ENCODE measurements around the gene PDE1A. TPM values are rescaled to one million over a fixed set of nuclear protein-coding genes. Genes with fewer than 3 reads are reported as not detected.

Gene PDE1A
- total and polyA plus RNA-seq, 2 donors (not counting 1 experiment from before 2014, with no cell fraction given): 0.07 TPM; not detected in 1

- ATAC-seq (ENCODE audit: low read depth) (no peak), DNase-seq (no peak)
- Histone ChIP-seq H3K27ac (ENCODE audit: low read length in 2 of 2) (no peak overlapping the region), H3K9ac (ENCODE audit: low read length) (no peak overlapping the region), H3K9me3 (ENCODE audit: control extremely low read depth in 1 of 3, control insufficient read depth in 2 of 3, insufficient read depth in 1 of 3, low read length in 2 of 3) (no peaks in the 10 kb centered on the region), H4K20me1 (ENCODE audit: control insufficient read depth, insufficient read depth, low read length, poor library complexity, severe bottlenecking) (no peaks in the 10 kb centered on the region), H2AFZ (ENCODE audit: insufficient read depth, low read depth, low read length, poor library complexity, severe bottlenecking) (no peak overlapping the region), H3K4me3 (ENCODE audit: control extremely low read depth in 1 of 5, extremely low read depth in 1 of 5, insufficient read depth in 1 of 5, low read depth in 2 of 5, low read length in 4 of 5) (no peak overlapping the region), H3K4me1 (ENCODE audit: control insufficient read depth in 2 of 2, insufficient read depth in 2 of 2, low read length in 2 of 2) (no peaks in the 10 kb centered on the region), H3K36me3 (replicated peaks in 1 of 2; ENCODE audit: control extremely low read depth in 1 of 2, control insufficient read depth in 1 of 2, extremely low read depth in 1 of 2, insufficient read depth in 2 of 2, low read length in 1 of 2) (no peaks in the 10 kb centered on the region), H3K79me2 (ENCODE audit: control insufficient read depth, insufficient read depth, low read length) (no peaks in the 10 kb centered on the region), H3K4me2 (replicated peaks; ENCODE audit: low read depth, low read length, poor library complexity, severe bottlenecking) (no peak overlapping the region), H3K27me3 (replicated peaks in 1 of 4; ENCODE audit: control extremely low read depth in 1 of 4, control insufficient read depth in 3 of 4, insufficient read depth in 4 of 4, low read length in 3 of 4) (peaks cover 0 to 3% (median 0%) of the 10 kb centered on the region in 4 experiments)
- TF ChIP-seq EZH2 (IDR thresholded peaks at IDR 0.05; ENCODE audit: borderline replicate concordance, insufficient read depth, low read depth, low read length, poor library complexity, severe bottlenecking): no peak
- TF ChIP-seq, protein P1, sequence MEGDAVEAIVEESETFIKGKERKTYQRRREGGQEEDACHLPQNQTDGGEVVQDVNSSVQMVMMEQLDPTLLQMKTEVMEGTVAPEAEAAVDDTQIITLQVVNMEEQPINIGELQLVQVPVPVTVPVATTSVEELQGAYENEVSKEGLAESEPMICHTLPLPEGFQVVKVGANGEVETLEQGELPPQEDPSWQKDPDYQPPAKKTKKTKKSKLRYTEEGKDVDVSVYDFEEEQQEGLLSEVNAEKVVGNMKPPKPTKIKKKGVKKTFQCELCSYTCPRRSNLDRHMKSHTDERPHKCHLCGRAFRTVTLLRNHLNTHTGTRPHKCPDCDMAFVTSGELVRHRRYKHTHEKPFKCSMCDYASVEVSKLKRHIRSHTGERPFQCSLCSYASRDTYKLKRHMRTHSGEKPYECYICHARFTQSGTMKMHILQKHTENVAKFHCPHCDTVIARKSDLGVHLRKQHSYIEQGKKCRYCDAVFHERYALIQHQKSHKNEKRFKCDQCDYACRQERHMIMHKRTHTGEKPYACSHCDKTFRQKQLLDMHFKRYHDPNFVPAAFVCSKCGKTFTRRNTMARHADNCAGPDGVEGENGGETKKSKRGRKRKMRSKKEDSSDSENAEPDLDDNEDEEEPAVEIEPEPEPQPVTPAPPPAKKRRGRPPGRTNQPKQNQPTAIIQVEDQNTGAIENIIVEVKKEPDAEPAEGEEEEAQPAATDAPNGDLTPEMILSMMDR (IDR thresholded peaks at IDR 0.05): no peak
- no peaks in the 10 kb centered on the region for H3K27me3 Mint-ChIP-seq
- intact Hi-C loops (cut with micrococcal nuclease): no loop called here
- no peak overlapping the region for H3K27ac Mint-ChIP-seq
- no peak overlapping the region for H3K4me3 Mint-ChIP-seq
- POLR2A ChIA-PET: no interaction called here
- WGBS (ENCODE audit: insufficient coverage): 12% methylated on average over 2 of the region's 2 CpGs
- H3K9me3 Mint-ChIP-seq (ENCODE audit: insufficient read depth): no peaks in the 10 kb centered on the region
- CTCF ChIA-PET: no interaction called here
- peaks cover 2% of the 10 kb centered on the region for H3K4me1 Mint-ChIP-seq
Observed at GRCh38 chr2:182097571-182098164, 329.2 kb downstream of the PDE1A start.

DNA sequence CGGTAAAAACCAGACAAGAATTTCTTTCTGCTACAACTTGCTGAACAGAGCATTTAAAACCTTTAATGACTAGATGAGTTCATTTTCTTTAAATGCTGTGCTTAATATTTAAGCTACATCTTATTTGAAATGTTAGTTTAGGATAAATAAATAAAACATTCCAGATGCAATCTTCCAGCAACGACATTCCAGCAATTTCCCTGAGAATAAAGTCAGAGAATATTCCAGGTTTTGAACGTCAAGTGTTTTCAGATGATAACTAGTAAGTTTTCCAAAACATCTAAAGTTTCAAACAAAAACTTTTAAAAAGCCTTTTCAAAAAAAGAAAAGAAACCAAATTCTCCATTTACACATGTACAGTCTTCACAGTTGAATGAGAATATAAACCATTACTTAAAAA, 336.4 kb downstream of the PDE1A start:
- Histone ChIP-seq H4K20me1 (ENCODE audit: control insufficient read depth, insufficient read depth, low read length, poor library complexity, severe bottlenecking) (no peaks in the 10 kb centered on the region), H3K4me3 (ENCODE audit: control extremely low read depth in 1 of 5, extremely low read depth in 1 of 5, insufficient read depth in 1 of 5, low read depth in 2 of 5, low read length in 4 of 5) (no peak overlapping the region), H3K79me2 (ENCODE audit: control insufficient read depth, insufficient read depth, low read length) (no peaks in the 10 kb centered on the region), H3K36me3 (replicated peaks in 1 of 2; ENCODE audit: control extremely low read depth in 1 of 2, control insufficient read depth in 1 of 2, extremely low read depth in 1 of 2, insufficient read depth in 2 of 2, low read length in 1 of 2) (no peaks in the 10 kb centered on the region), H3K9ac (ENCODE audit: low read length) (no peak overlapping the region), H3K4me1 (ENCODE audit: control insufficient read depth in 2 of 2, insufficient read depth in 2 of 2, low read length in 2 of 2) (no peaks in the 10 kb centered on the region), H3K27me3 (replicated peaks in 1 of 4; ENCODE audit: control extremely low read depth in 1 of 4, control insufficient read depth in 3 of 4, insufficient read depth in 4 of 4, low read length in 3 of 4) (no peaks in the 10 kb centered on the region), H3K9me3 (ENCODE audit: control extremely low read depth in 1 of 3, control insufficient read depth in 2 of 3, insufficient read depth in 1 of 3, low read length in 2 of 3) (no peaks in the 10 kb centered on the region), H3K4me2 (replicated peaks; ENCODE audit: low read depth, low read length, poor library complexity, severe bottlenecking) (no peak overlapping the region), H3K27ac (ENCODE audit: low read length in 2 of 2) (no peak overlapping the region), H2AFZ (ENCODE audit: insufficient read depth, low read depth, low read length, poor library complexity, severe bottlenecking) (no peak overlapping the region)
- no peak for DNase-seq
- H3K9me3 Mint-ChIP-seq (ENCODE audit: insufficient read depth): no peaks in the 10 kb centered on the region
- H3K27me3 Mint-ChIP-seq: peaks cover 24% of the 10 kb centered on the region
- no CpG with 5 or more reads among the region's 3 CpGs for WGBS (ENCODE audit: insufficient coverage)
- intact Hi-C loops (cut with micrococcal nuclease): no loop called here
- no peaks in the 10 kb centered on the region for H3K4me1 Mint-ChIP-seq
- TF ChIP-seq, protein P1 (IDR thresholded peaks at IDR 0.05): no peak
- TF ChIP-seq EZH2 (IDR thresholded peaks at IDR 0.05; ENCODE audit: borderline replicate concordance, insufficient read depth, low read depth, low read length, poor library complexity, severe bottlenecking): no peak
- no peak for ATAC-seq (ENCODE audit: low read depth)
- H3K27ac Mint-ChIP-seq: no peak overlapping the region
- CTCF ChIA-PET: no interaction called here
- POLR2A ChIA-PET: no interaction called here
- H3K4me3 Mint-ChIP-seq: no peak overlapping the region

Small RNAs within 50 kb of the gene (small RNA-seq; reads per million reads assigned to genes)
- not detected for gene RN7SL267P (ENCODE audit: insufficient read length, low read depth, low replicate concordance)

All from B cell (primary cell).